H9 (cell line): ENCODE results near the gene HACL1. TPM values are rescaled to one million over a fixed set of nuclear protein-coding genes. Genes with fewer than 3 reads are reported as not detected.

Experiments
- DNase-seq: peaks from one replicate; pipeline ENCODE4 v3.0.0-alpha.2; 2017
- H2AFZ ChIP-seq: one replicate; pipeline ENCODE4 v1.6.1; 2013; ENCODE audit warnings: mild to moderate bottlenecking, low read length, control low read depth, moderate library complexity
- H2AK5ac ChIP-seq: 2 replicates; pipeline ENCODE4 v1.6.1; 2013; ENCODE audit warnings: low read length, control low read depth, mixed read lengths; ENCODE audit not compliant: insufficient read length
- H2BK120ac ChIP-seq: one replicate; pipeline ENCODE4 v1.6.1; 2013; ENCODE audit warnings: low read depth, mild to moderate bottlenecking, low read length, control low read depth, inconsistent platforms; ENCODE audit not compliant: poor library complexity, severe bottlenecking
- H2BK12ac ChIP-seq: 2 replicates; pipeline ENCODE4 v1.6.1; 2013; ENCODE audit warnings: low read length, control low read depth, mixed read lengths, low read depth; ENCODE audit not compliant: insufficient read length
- H2BK15ac ChIP-seq: 2 replicates; pipeline ENCODE4 v1.6.1; 2013; ENCODE audit warnings: low read depth, low read length, control low read depth
- H2BK20ac ChIP-seq: one replicate; pipeline ENCODE4 v1.6.1; 2013; ENCODE audit warnings: low read depth, mild to moderate bottlenecking, low read length, control low read depth, inconsistent platforms; ENCODE audit not compliant: poor library complexity, severe bottlenecking
- H2BK5ac ChIP-seq: 2 replicates; pipeline ENCODE4 v1.6.1; 2013; ENCODE audit warnings: low read length, control low read depth, mixed read lengths; ENCODE audit not compliant: insufficient read length
- H3K14ac ChIP-seq: 2 replicates; pipeline ENCODE4 v1.6.1; 2013; ENCODE audit warnings: low read length, control low read depth; ENCODE audit not compliant: insufficient read depth
- H3K18ac ChIP-seq: 2 replicates; pipeline ENCODE4 v1.6.1; 2013; ENCODE audit warnings: low read depth, mild to moderate bottlenecking, mixed read lengths, low read length, control low read depth; ENCODE audit not compliant: insufficient read length
- H3K23ac ChIP-seq: 2 replicates; pipeline ENCODE4 v1.6.1; 2013; ENCODE audit warnings: low read length, control low read depth, mixed read lengths, low read depth; ENCODE audit not compliant: insufficient read length
- H3K23me2 ChIP-seq: 2 replicates; pipeline ENCODE4 v1.6.1; 2013; ENCODE audit warnings: low read depth, mild to moderate bottlenecking, mixed read lengths, low read length, control low read depth; ENCODE audit not compliant: insufficient read length, poor library complexity, severe bottlenecking
- H3K27ac ChIP-seq: 2 replicates; pipeline ENCODE4 v1.5.1; 2013; ENCODE audit warnings: low read length, control low read depth, mixed read lengths, low read depth; ENCODE audit not compliant: insufficient read length
- H3K27me3 ChIP-seq: 2 replicates; pipeline ENCODE4 v1.6.1; 2013; ENCODE audit warnings: low read length, control low read depth, inconsistent platforms; ENCODE audit not compliant: insufficient read depth
- H3K4ac ChIP-seq: 2 replicates; pipeline ENCODE4 v1.6.1; 2013; ENCODE audit warnings: low read depth, mild to moderate bottlenecking, control low read depth, inconsistent platforms, low read length, moderate library complexity
- H3K4me1 ChIP-seq: 2 replicates; pipeline ENCODE4 v1.6.1; 2013; ENCODE audit warnings: low read length, control low read depth, inconsistent platforms; ENCODE audit not compliant: insufficient read depth
- H3K4me2 ChIP-seq: 2 replicates; pipeline ENCODE4 v1.6.1; 2013; ENCODE audit warnings: low read length, control low read depth, mixed read lengths; ENCODE audit not compliant: insufficient read length, insufficient read depth
- H3K56ac ChIP-seq: 2 replicates; pipeline ENCODE4 v1.6.1; 2013; ENCODE audit warnings: low read depth, mild to moderate bottlenecking, mixed read lengths, low read length, control low read depth; ENCODE audit not compliant: insufficient read length
- H3K79me1 ChIP-seq: 2 replicates; pipeline ENCODE4 v1.6.1; 2013; ENCODE audit warnings: low read depth, mild to moderate bottlenecking, moderate library complexity, low read length, control low read depth, inconsistent platforms; ENCODE audit not compliant: insufficient read depth, poor library complexity, severe bottlenecking
- H3K79me2 ChIP-seq: 2 replicates; pipeline ENCODE4 v1.6.1; 2013; ENCODE audit warnings: low read length, control low read depth, inconsistent platforms; ENCODE audit not compliant: insufficient read depth
- H3K9ac ChIP-seq: 2 replicates; pipeline ENCODE4 v1.6.1; 2013; ENCODE audit warnings: low read length, control low read depth, mixed read lengths; ENCODE audit not compliant: insufficient read length; ENCODE audit errors: extremely low read depth
- H3K9me3 ChIP-seq: one replicate; pipeline ENCODE4 v1.6.1; 2013; ENCODE audit warnings: low read depth, low read length, inconsistent platforms; ENCODE audit not compliant: control insufficient read depth
- H3T11ph ChIP-seq: one replicate; pipeline ENCODE4 v1.6.1; 2013; ENCODE audit warnings: mild to moderate bottlenecking, low read length, control low read depth, inconsistent platforms
- H4K20me1 ChIP-seq: one replicate; pipeline ENCODE4 v1.6.1; 2013; ENCODE audit not compliant: control insufficient read depth, insufficient read length, insufficient read depth
- H4K5ac ChIP-seq: 2 replicates; pipeline ENCODE4 v1.6.1; 2013; ENCODE audit warnings: low read depth, mild to moderate bottlenecking, mixed read lengths, low read length, control low read depth; ENCODE audit not compliant: insufficient read length
- H4K8ac ChIP-seq: replicated peaks from 2 replicates; pipeline ENCODE4 v1.6.1; 2013; ENCODE audit warnings: low read length, control low read depth, mixed read lengths, low read depth; ENCODE audit not compliant: insufficient read length
- H4K91ac ChIP-seq: 2 replicates; pipeline ENCODE4 v1.6.1; 2013; ENCODE audit warnings: low read depth, mild to moderate bottlenecking, moderate library complexity, mixed read lengths, low read length, control low read depth; ENCODE audit not compliant: insufficient read length
- H3K27ac Mint-ChIP-seq, 3 experiments: 2 replicates in 2 of 3; 3 replicates in 1 of 3; pipeline ENCODE4 v1.8.0; 2020 to 2021; ENCODE audit warnings: mixed read lengths in 3 of 3, mild to moderate bottlenecking in 1 of 3, moderate library complexity in 1 of 3
- H3K27me3 Mint-ChIP-seq: 2 replicates; pipeline ENCODE4 v1.8.0; 2021; ENCODE audit warnings: low read depth, mild to moderate bottlenecking, moderate library complexity, mixed read lengths
- H3K36me3 Mint-ChIP-seq, 3 experiments: 2 replicates in 2 of 3; 3 replicates in 1 of 3; pipeline ENCODE4 v1.8.0; 2020 to 2021; ENCODE audit warnings: low read depth in 3 of 3, mixed read lengths in 3 of 3; ENCODE audit not compliant: insufficient read depth in 1 of 3
- H3K4me1 Mint-ChIP-seq, 2 experiments: 2 replicates each; pipeline ENCODE4 v1.8.0; 2020; ENCODE audit warnings: mixed read lengths in 2 of 2
- H3K4me3 Mint-ChIP-seq, 2 experiments: 2 replicates in 1 of 2; 3 replicates in 1 of 2; pipeline ENCODE4 v1.8.0; 2020 to 2021; ENCODE audit warnings: mild to moderate bottlenecking in 2 of 2, mixed read lengths in 2 of 2, moderate library complexity in 1 of 2
- H3K9me3 Mint-ChIP-seq, 2 experiments: 2 replicates in 1 of 2; 3 replicates in 1 of 2; pipeline ENCODE4 v1.8.0; 2020; ENCODE audit warnings: mild to moderate bottlenecking in 2 of 2, mixed read lengths in 2 of 2, moderate library complexity in 1 of 2
- total RNA-seq: library from RNA; stranded (reverse); gene quantifications from 2 replicates; pipeline ENCODE4 v1.2.1, GENCODE V29; 2021
- TF ChIP-seq, protein P1 (sequence below): fragments of 200-600 bp; sonication (generic); conservative IDR thresholded peaks from 3 replicates; pipeline ENCODE4 v1.8.0; 2021; ENCODE audit warnings: antibody characterized with exemption, mild to moderate bottlenecking

The HACL1 gene
- total RNA-seq, 1 experiment from 2014 or later: 52.6 TPM

DNA sequence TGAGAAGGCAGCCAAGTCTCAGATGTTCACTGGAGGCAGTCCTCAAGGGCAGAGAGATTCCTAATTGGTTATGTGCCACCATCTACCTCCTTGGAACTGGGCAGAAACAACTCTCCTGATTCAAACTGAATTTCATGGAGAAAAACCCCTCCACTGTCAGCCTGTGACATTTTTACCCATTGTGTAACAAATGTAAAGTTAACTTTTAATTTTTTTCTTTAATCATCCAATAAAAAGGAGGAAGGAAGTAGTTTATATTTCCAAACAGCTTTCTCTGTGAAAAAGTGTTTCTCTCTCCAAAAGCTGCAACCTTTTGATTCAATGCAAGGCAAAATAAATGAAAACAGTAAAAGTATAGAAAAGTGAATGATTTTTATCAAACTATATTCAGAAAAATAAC lies 79.4 kb downstream of the HACL1 start:
- no peak overlapping the region for H3K27ac ChIP-seq
- H2BK120ac ChIP-seq: no peak overlapping the region
- H2BK15ac ChIP-seq: no peak overlapping the region
- peaks cover 27 to 36% of the 10 kb centered on the region in 2 experiments for H3K4me1 Mint-ChIP-seq
- no peak overlapping the region for H4K91ac ChIP-seq
- no peak overlapping the region for H2BK20ac ChIP-seq
- H3K18ac ChIP-seq: no peak overlapping the region
- no peaks in the 10 kb centered on the region for H3K36me3 Mint-ChIP-seq
- no peak overlapping the region for H3K56ac ChIP-seq
- no peak overlapping the region for H3T11ph ChIP-seq
- peaks cover 2% of the 10 kb centered on the region; the same call in 1 of the 2 replicates for H3K27me3 ChIP-seq
- H3K27me3 Mint-ChIP-seq: peaks cover 45% of the 10 kb centered on the region
- H3K9me3 Mint-ChIP-seq: no peaks in the 10 kb centered on the region
- no peaks in the 10 kb centered on the region for H3K79me1 ChIP-seq
- no peak overlapping the region for H3K4me3 Mint-ChIP-seq
- H3K27ac Mint-ChIP-seq: no peak overlapping the region
- no peak overlapping the region for H3K9ac ChIP-seq
- H3K9me3 ChIP-seq: no peaks in the 10 kb centered on the region
- H3K79me2 ChIP-seq: no peaks in the 10 kb centered on the region
- no peak overlapping the region for H3K14ac ChIP-seq
- peaks cover 8% of the 10 kb centered on the region; the same call in 1 of the 2 replicates for H3K4me1 ChIP-seq
- no peaks in the 10 kb centered on the region for H4K20me1 ChIP-seq
- TF ChIP-seq, protein P1, sequence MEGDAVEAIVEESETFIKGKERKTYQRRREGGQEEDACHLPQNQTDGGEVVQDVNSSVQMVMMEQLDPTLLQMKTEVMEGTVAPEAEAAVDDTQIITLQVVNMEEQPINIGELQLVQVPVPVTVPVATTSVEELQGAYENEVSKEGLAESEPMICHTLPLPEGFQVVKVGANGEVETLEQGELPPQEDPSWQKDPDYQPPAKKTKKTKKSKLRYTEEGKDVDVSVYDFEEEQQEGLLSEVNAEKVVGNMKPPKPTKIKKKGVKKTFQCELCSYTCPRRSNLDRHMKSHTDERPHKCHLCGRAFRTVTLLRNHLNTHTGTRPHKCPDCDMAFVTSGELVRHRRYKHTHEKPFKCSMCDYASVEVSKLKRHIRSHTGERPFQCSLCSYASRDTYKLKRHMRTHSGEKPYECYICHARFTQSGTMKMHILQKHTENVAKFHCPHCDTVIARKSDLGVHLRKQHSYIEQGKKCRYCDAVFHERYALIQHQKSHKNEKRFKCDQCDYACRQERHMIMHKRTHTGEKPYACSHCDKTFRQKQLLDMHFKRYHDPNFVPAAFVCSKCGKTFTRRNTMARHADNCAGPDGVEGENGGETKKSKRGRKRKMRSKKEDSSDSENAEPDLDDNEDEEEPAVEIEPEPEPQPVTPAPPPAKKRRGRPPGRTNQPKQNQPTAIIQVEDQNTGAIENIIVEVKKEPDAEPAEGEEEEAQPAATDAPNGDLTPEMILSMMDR: no peak
- no peak overlapping the region for H2BK12ac ChIP-seq
- H3K4ac ChIP-seq: no peak overlapping the region
- no peaks in the 10 kb centered on the region for H3K23me2 ChIP-seq
- no peak overlapping the region for H2AK5ac ChIP-seq
- H4K5ac ChIP-seq: no peak overlapping the region
- DNase-seq: no peak
- no peak overlapping the region for H2BK5ac ChIP-seq
- H2AFZ ChIP-seq: no peak overlapping the region
- no peak overlapping the region for H3K23ac ChIP-seq
- H3K4me2 ChIP-seq: peak overlapping the region; percentile 71
- H4K8ac ChIP-seq: no peak overlapping the region
